Kidney (tissue), 14 donors: ENCODE measurements around the gene CMPK1. TPM values are rescaled to one million over a fixed set of nuclear protein-coding genes. Genes with fewer than 3 reads are reported as not detected.
A peak's percentile ranks its signal among the peaks of the same experiment; 100 is the strongest.

Experiments
- DNase-seq, 5 donors: peaks; one replicate each; pipeline ENCODE4 v3.0.0-alpha.2; 2013 to 2020
- FAIRE-seq: peaks from 2 replicates; lab custom pipeline; 2012; peaks lifted over from hg19 to GRCh38; lab: Jason Lieb, UNC
- H3K27ac ChIP-seq, 2 donors: one replicate each; pipeline ENCODE4 v1.7.0; 2013; ENCODE audit warnings: low read depth in 2 of 2, low read length in 2 of 2, inconsistent platforms in 1 of 2
- H3K27me3 ChIP-seq: one replicate; pipeline ENCODE4 v1.7.1; 2013; ENCODE audit warnings: low read length, inconsistent platforms; ENCODE audit not compliant: control insufficient read depth, insufficient read depth
- H3K36me3 ChIP-seq, 3 donors: one replicate each; pipeline versions ENCODE4 v1.7.0 to v1.7.1; 2013; ENCODE audit warnings: low read length in 3 of 3, control low read depth in 1 of 3, inconsistent platforms in 1 of 3; ENCODE audit not compliant: insufficient read depth in 3 of 3, control insufficient read depth in 2 of 3
- H3K4me1 ChIP-seq, 3 donors: one replicate each; pipeline versions ENCODE4 v1.7.0 to v1.7.1; 2013; ENCODE audit warnings: low read length in 3 of 3, inconsistent platforms in 1 of 3, low read depth in 1 of 3; ENCODE audit not compliant: control insufficient read depth in 2 of 3, insufficient read depth in 2 of 3
- H3K4me3 ChIP-seq, 3 donors: one replicate each; pipeline versions ENCODE4 v1.7.0 to v1.8.1; 2013; ENCODE audit warnings: low read length in 3 of 3, control low read depth in 1 of 3, inconsistent platforms in 1 of 3
- H3K9ac ChIP-seq, 3 donors: one replicate each; pipeline versions ENCODE4 v1.7.0 to v1.7.1; 2013; ENCODE audit warnings: low read length in 3 of 3, control low read depth in 1 of 3, inconsistent platforms in 1 of 3
- H3K9me3 ChIP-seq, 3 donors: one replicate each; pipeline versions ENCODE4 v1.7.0 to v1.7.1; 2013; ENCODE audit warnings: low read length in 3 of 3, control low read depth in 1 of 3, inconsistent platforms in 1 of 3; ENCODE audit not compliant: control insufficient read depth in 2 of 3, insufficient read depth in 1 of 3
- intact Hi-C: fragments of 100-400 bp; cut with DNase I; formaldehyde crosslinking; loops from one replicate; pipeline ENCODE4 v1.11.1; 2022
- polyA plus RNA-seq: library from polyadenylated mRNA; stranded (reverse); fragments of 350-450 nt; fragmentation: Illumina TruSeq; extraction: RNeasy Lipid Tissue Mini Kit (QIAGEN cat#74804); gene quantifications from one replicate; pipeline ENCODE4 v1.2.3, GENCODE V29; 2014; ENCODE audit warnings: low read depth, low replicate concordance; ENCODE audit not compliant: insufficient read depth
- total RNA-seq: library from RNA; stranded (reverse); fragmentation: NEBNext Ultra II Directional; extraction: Animal tissue kit (Norgen Biotek cat#: 25700); gene quantifications from one replicate; pipeline ENCODE4 v1.2.1, GENCODE V29; 2021
- TF ChIP-seq, protein P1 (sequence below): IDR thresholded peaks from 3 replicates; pipeline ENCODE4 v1.5.1; 2012; ENCODE audit warnings: mild to moderate bottlenecking, moderate library complexity, borderline replicate concordance; ENCODE audit not compliant: insufficient read depth; ENCODE audit errors: extremely low read depth
- donor health status: control.
- donor health status: control.
- donor health status: control.
- donor health status: control.
- donor health status: control.
- donor health status: DM: yes; HTN: yes; CAD: no.
- donor health status: Normal renal cell carcinoma (clear cell type).

Gene CMPK1
- total and polyA plus RNA-seq, 2 donors from 2014 or later: 55.8 to 92.1 TPM

- FAIRE-seq (no peak), DNase-seq (peak in 2 of 5 donors; percentile 33 to 43)
- H3K27me3 ChIP-seq: no peaks in the 10 kb centered on the region
- intact Hi-C loops: no loop called here
- no peaks in the 10 kb centered on the region for H3K9me3 ChIP-seq
- H3K27ac ChIP-seq: no peak overlapping the region
- H3K9ac ChIP-seq: no peak overlapping the region
- no peak overlapping the region for H3K4me3 ChIP-seq
- TF ChIP-seq, protein P1, sequence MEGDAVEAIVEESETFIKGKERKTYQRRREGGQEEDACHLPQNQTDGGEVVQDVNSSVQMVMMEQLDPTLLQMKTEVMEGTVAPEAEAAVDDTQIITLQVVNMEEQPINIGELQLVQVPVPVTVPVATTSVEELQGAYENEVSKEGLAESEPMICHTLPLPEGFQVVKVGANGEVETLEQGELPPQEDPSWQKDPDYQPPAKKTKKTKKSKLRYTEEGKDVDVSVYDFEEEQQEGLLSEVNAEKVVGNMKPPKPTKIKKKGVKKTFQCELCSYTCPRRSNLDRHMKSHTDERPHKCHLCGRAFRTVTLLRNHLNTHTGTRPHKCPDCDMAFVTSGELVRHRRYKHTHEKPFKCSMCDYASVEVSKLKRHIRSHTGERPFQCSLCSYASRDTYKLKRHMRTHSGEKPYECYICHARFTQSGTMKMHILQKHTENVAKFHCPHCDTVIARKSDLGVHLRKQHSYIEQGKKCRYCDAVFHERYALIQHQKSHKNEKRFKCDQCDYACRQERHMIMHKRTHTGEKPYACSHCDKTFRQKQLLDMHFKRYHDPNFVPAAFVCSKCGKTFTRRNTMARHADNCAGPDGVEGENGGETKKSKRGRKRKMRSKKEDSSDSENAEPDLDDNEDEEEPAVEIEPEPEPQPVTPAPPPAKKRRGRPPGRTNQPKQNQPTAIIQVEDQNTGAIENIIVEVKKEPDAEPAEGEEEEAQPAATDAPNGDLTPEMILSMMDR: no peak
- H3K36me3 ChIP-seq: no peaks in the 10 kb centered on the region
- peaks cover 0 to 4% (median 0%) of the 10 kb centered on the region in 3 donors for H3K4me1 ChIP-seq
Measured at GRCh38 chr1:47348246-47348645, 14.7 kb downstream of the CMPK1 start.

GRCh38 chr1:47351305-47351704, 17.7 kb downstream of the CMPK1 start:
- no peak for DNase-seq
- TF ChIP-seq, protein P1: no peak
- no peak overlapping the region for H3K4me3 ChIP-seq
- FAIRE-seq: no peak
- H3K36me3 ChIP-seq: no peaks in the 10 kb centered on the region
- no peak overlapping the region for H3K27ac ChIP-seq
- H3K4me1 ChIP-seq: peaks cover 0 to 4% (median 0%) of the 10 kb centered on the region in 3 donors
- intact Hi-C loops: no loop called here
- H3K9ac ChIP-seq: no peak overlapping the region
- no peaks in the 10 kb centered on the region for H3K9me3 ChIP-seq
- no peaks in the 10 kb centered on the region for H3K27me3 ChIP-seq

DNA sequence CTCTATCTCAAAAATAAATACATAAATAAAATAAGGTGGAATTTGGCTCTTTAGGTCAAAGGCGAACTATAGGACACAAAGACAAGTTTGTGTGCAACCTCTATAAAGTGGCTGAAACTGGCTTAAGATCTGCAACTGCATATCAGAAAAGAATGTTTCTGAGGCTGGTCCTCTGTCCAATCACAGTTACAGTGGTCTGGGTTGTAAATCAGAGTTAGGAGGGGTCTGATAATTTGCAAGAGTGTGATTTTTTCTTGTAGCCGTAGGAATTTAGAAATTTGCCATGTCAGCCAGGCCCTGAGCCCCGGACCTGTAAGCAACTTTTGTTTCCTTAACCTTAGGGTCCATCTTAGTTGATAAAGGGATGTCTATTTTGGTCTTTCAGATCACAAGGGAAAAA, 27.8 kb downstream of the CMPK1 start:
- FAIRE-seq (no peak), DNase-seq (no peak)
- Histone ChIP-seq H3K27ac (no peak overlapping the region), H3K4me3 (no peak overlapping the region), H3K9me3 (no peaks in the 10 kb centered on the region), H3K36me3 (no peaks in the 10 kb centered on the region), H3K4me1 (no peaks in the 10 kb centered on the region), H3K9ac (no peak overlapping the region), H3K27me3 (no peaks in the 10 kb centered on the region)
- TF ChIP-seq, protein P1: no peak
- intact Hi-C loops: no loop called here

DNA sequence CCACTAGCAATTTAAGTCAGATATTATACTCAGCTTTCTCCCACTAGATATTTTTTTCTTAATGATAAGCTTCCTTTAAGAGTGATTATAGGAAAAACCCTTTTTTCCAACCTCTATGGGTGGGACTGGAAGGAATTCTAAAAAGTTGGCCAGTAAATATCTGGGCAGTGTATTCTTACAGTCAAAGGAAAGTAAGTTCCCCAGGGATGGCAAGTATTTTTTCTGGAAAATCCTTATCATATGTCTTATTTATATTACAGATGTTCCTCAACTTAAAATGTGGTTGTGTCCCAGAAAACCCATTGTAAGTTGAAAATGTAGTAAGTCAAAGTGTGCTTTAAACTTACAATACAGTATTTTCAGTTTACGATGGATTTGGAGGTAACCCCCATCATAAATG, 29.2 kb downstream of the CMPK1 start:
- Histone ChIP-seq H3K4me1 (no peaks in the 10 kb centered on the region), H3K9me3 (no peaks in the 10 kb centered on the region), H3K36me3 (no peaks in the 10 kb centered on the region), H3K27me3 (no peaks in the 10 kb centered on the region), H3K4me3 (no peak overlapping the region), H3K9ac (no peak overlapping the region), H3K27ac (no peak overlapping the region)
- no peak for FAIRE-seq
- TF ChIP-seq, protein P1: no peak
- intact Hi-C loops: no loop called here
- no peak for DNase-seq
